Gastroesophageal sphincter (tissue), 4 donors: ENCODE results near the gene ARHGEF26. TPM values are rescaled to one million over a fixed set of nuclear protein-coding genes. Genes with fewer than 3 reads are reported as not detected.

ENCODE experiments used
- ATAC-seq: fragments of 150-250 bp; one replicate; pipeline ENCODE4 v1.9.1; 2016; ENCODE audit warnings: mild to moderate bottlenecking, moderate library complexity
- H3K27ac ChIP-seq, 4 donors: fragments of 200-600 bp; sonication (generic) in 3 of 4; 1 replicate in 3 of 4; 2 replicates in 1 of 4; pipeline ENCODE4 v1.5.1; 2016 to 2019
- H3K27me3 ChIP-seq: fragments of 200-600 bp; sonication (generic); one replicate; pipeline ENCODE4 v1.5.1; 2019
- H3K36me3 ChIP-seq, 2 donors: fragments of 200-600 bp; sonication (generic); one replicate each; pipeline ENCODE4 v1.5.1; 2019; ENCODE audit warnings: control low read depth in 1 of 2
- H3K4me1 ChIP-seq, 3 donors: fragments of 200-600 bp; sonication (generic); 1 replicate in 2 of 3; 2 replicates in 1 of 3; pipeline ENCODE4 v1.5.1; 2016 to 2019; ENCODE audit warnings: control low read depth in 2 of 3
- H3K4me3 ChIP-seq, 2 donors: fragments of 200-600 bp; sonication (generic); one replicate each; pipeline ENCODE4 v1.5.1; 2019; ENCODE audit warnings: mild to moderate bottlenecking in 1 of 2, moderate library complexity in 1 of 2
- H3K9me3 ChIP-seq, 3 donors: fragments of 200-600 bp; sonication (generic); one replicate each; pipeline ENCODE4 v1.5.1; 2017 to 2019; ENCODE audit warnings: control low read depth in 2 of 3
- EP300 ChIP-seq: sonication (generic); formaldehyde crosslinking; IDR thresholded peaks from one replicate; pipeline ENCODE4 v1.6.1; 2017; ENCODE audit warnings: antibody characterized with exemption, mild to moderate bottlenecking
- POLR2A ChIP-seq, 2 donors: fragments of 450-650 bp; IDR thresholded peaks; one replicate each; pipeline ENCODE4 v1.6.1; 2017; ENCODE audit warnings: antibody characterized with exemption in 2 of 2, mild to moderate bottlenecking in 2 of 2, moderate library complexity in 1 of 2
- POLR2AphosphoS5 ChIP-seq: sonication (generic); formaldehyde crosslinking; IDR thresholded peaks from one replicate; pipeline ENCODE4 v1.6.1; 2017; ENCODE audit warnings: antibody characterized with exemption
- WGBS, 2 donors: methylation state at CpG; one replicate each; pipeline ENCODE4 v1.1.5; 2018; ENCODE audit warnings: low coverage in 1 of 2; 5-methylcytosine and 5-hydroxymethylcytosine counted together
- total RNA-seq, 4 donors: library from RNA; depleted of rRNA; stranded (reverse); fragments of >200 nt; gene quantifications; one replicate each; pipeline ENCODE4 v1.1.0, GENCODE V29; 2016
- TF ChIP-seq, protein P1 (sequence below), 4 experiments: fragments of 200-600 bp in 2 of 4; fragments of 450-650 bp in 2 of 4; sonication (generic) in 1 of 4; IDR thresholded peaks; one replicate each; pipeline ENCODE4 v1.5.1; 2017 to 2019; ENCODE audit warnings: antibody characterized with exemption in 4 of 4, mild to moderate bottlenecking in 2 of 4, moderate library complexity in 2 of 4

Gene ARHGEF26
- total RNA-seq, 4 donors from 2014 or later, result 79.3 to 154 (median 133) TPM

DNA sequence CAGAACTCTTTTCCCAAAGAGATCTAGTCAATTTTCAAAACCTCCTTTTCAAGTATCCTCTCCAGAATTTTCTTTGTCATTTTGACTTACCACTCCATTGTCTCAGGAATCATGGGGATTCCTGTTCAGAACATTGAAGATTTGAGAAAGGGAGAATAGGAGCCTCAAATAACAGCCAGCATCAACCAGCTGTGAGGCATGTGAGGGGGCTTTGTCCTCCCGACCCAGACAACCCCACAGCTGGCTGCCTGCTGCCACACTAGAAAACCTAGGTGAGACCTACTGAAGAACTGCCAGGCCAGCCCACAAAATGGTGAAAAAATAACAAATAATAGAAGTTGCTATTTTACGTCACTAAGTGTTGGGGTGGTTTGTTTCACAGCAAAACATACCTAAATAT lies 5.9 kb upstream of the ARHGEF26 start:
- 93 to 96% methylated on average over 2 of the region's 2 CpGs for WGBS, 2 donors
- Histone ChIP-seq H3K36me3 (no peaks in the 10 kb centered on the region), H3K27ac (no peak overlapping the region), H3K4me3 (no peak overlapping the region), H3K27me3 (no peaks in the 10 kb centered on the region), H3K9me3 (no peaks in the 10 kb centered on the region), H3K4me1 (peaks cover 0 to 26% (median 5%) of the 10 kb centered on the region in 3 donors)
- TF ChIP-seq EP300, result no peak
- TF ChIP-seq, protein P1, sequence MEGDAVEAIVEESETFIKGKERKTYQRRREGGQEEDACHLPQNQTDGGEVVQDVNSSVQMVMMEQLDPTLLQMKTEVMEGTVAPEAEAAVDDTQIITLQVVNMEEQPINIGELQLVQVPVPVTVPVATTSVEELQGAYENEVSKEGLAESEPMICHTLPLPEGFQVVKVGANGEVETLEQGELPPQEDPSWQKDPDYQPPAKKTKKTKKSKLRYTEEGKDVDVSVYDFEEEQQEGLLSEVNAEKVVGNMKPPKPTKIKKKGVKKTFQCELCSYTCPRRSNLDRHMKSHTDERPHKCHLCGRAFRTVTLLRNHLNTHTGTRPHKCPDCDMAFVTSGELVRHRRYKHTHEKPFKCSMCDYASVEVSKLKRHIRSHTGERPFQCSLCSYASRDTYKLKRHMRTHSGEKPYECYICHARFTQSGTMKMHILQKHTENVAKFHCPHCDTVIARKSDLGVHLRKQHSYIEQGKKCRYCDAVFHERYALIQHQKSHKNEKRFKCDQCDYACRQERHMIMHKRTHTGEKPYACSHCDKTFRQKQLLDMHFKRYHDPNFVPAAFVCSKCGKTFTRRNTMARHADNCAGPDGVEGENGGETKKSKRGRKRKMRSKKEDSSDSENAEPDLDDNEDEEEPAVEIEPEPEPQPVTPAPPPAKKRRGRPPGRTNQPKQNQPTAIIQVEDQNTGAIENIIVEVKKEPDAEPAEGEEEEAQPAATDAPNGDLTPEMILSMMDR (IDR thresholded peaks at IDR 0.05), result no peak
- no peak for TF ChIP-seq POLR2A (IDR thresholded peaks at IDR 0.05)
- no peak for TF ChIP-seq POLR2AphosphoS5
- ATAC-seq, result no peak

DNA sequence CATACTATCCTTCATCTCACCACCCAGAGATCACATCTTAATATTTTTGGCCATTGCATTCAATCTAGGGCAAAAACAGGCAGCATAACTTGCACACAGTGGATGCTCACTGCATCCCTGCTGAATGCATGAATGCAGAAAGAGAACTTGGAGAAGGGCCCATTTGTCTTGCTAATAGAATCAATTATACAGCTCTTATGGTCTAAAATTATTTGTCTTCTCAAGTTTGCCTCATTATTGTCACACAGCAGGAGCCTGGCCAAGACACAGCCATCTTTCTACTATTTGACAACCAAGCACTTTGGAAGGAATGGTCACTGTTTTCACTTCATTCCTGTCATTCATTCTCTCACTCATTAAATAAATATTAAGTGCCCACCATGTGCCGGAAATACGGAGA lies 1.2 kb upstream of the ARHGEF26 start:
- no peak for ATAC-seq
- TF ChIP-seq, protein P1 (IDR thresholded peaks at IDR 0.05), result no peak
- no peak for TF ChIP-seq POLR2AphosphoS5
- TF ChIP-seq EP300, result no peak
- no peak for TF ChIP-seq POLR2A (IDR thresholded peaks at IDR 0.05)
- Histone ChIP-seq H3K27me3 (no peaks in the 10 kb centered on the region), H3K4me3 (peak overlapping the region in 1 of 2 donors; percentile 89), H3K36me3 (no peaks in the 10 kb centered on the region), H3K27ac (no peak overlapping the region), H3K4me1 (peaks cover 0 to 22% (median 0%) of the 10 kb centered on the region in 3 donors), H3K9me3 (no peaks in the 10 kb centered on the region)
- WGBS, 2 donors, result 32% methylated on average over 2 of the region's 2 CpGs; no CpG with 5 or more reads in 1 of the 2 donors

DNA sequence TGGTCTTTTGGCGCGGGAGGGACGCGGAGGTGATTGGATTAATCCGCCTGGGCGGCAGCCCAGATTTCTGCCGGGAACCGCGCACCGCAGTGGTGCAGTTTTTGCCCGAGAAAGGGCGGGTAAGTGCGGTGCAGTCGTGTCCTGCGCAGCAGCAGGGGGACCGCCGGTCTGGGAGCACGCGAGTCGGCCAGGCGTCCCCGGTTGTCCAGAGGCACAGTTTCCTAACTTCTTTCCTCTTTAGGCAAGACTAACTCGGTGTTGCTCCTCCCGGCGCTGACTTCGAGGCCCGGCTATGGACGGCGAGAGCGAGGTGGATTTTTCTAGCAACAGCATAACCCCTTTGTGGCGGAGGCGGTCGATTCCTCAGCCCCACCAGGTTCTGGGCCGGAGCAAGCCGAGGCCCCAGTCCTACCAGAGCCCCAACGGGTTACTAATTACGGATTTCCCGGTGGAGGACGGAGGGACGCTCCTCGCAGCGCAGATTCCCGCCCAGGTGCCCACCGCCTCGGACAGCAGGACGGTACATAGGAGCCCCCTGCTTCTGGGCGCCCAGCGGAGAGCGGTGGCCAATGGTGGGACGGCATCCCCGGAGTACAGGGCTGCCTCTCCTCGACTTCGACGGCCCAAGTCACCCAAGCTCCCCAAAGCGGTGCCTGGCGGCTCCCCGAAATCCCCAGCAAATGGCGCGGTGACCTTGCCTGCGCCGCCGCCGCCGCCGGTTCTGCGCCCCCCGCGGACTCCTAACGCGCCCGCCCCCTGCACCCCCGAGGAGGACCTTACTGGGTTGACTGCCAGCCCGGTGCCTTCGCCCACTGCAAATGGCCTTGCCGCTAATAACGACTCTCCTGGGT lies 736 bp downstream of the ARHGEF26 start:
- no CpG with 5 or more reads among the region's 76 CpGs for WGBS, 2 donors
- no peaks in the 10 kb centered on the region for H3K36me3 ChIP-seq
- ATAC-seq, result peak; percentile 63
- H3K4me3 ChIP-seq, result peak overlapping the region; percentile 85 to 89
- H3K27ac ChIP-seq, result peak overlapping the region; percentile 77 to 89 (median 83)
- H3K27me3 ChIP-seq, result no peaks in the 10 kb centered on the region
- H3K9me3 ChIP-seq, result no peaks in the 10 kb centered on the region
- no peak for TF ChIP-seq POLR2A (IDR thresholded peaks at IDR 0.05)
- TF ChIP-seq, protein P1 (IDR thresholded peaks at IDR 0.05), result peak in 2 of 4 experiments; percentile 5 to 17
- peaks cover 0 to 38% (median 8%) of the 10 kb centered on the region in 3 donors for H3K4me1 ChIP-seq

DNA sequence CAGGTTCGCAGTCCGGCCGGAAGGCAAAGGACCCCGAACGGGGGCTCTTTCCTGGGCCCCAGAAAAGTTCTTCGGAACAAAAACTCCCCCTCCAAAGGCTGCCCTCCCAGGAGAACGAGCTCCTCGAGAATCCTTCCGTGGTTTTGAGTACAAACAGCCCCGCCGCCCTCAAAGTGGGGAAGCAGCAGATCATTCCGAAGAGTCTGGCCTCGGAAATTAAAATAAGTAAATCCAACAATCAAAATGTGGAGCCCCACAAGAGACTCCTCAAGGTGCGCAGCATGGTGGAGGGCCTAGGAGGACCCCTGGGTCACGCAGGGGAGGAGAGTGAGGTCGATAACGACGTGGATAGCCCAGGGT lies 1.3 kb downstream of the ARHGEF26 start:
- H3K27ac ChIP-seq, result peak overlapping the region; percentile 77 to 89 (median 83)
- H3K4me1 ChIP-seq, result peaks cover 0 to 42% (median 8%) of the 10 kb centered on the region in 3 donors
- no peaks in the 10 kb centered on the region for H3K9me3 ChIP-seq
- WGBS, 2 donors, result 0 to 2% methylated on average over 4 to 7 of the region's 18 CpGs
- no peak for ATAC-seq
- no peaks in the 10 kb centered on the region for H3K27me3 ChIP-seq
- TF ChIP-seq EP300 (no peak), POLR2A (IDR thresholded peaks at IDR 0.05) (no peak), POLR2AphosphoS5 (no peak)
- TF ChIP-seq, protein P1 (IDR thresholded peaks at IDR 0.05), result no peak
- peaks cover 0 to 3% of the 10 kb centered on the region in 2 donors for H3K36me3 ChIP-seq
- peak overlapping the region; percentile 85 to 89 for H3K4me3 ChIP-seq
